HEK293 (cell line): ENCODE results near the gene CNBP.
"Not testable (repeated sequence)": the region's sequence is repeated elsewhere in the genome, so short reads cannot be mapped to it uniquely, and the experiment has no call there.

Source experiments
- CTCF ChIA-PET: fragments of 350-600 bp; formaldehyde crosslinking; extraction: SDS; loops from one replicate; lab custom pipeline; 2021; ENCODE audit warnings: antibody characterized with exemption; lab: Yijun Ruan, JAX
- POLR2A ChIA-PET: fragments of 300-600 bp; formaldehyde crosslinking; extraction: SDS; loops from one replicate; lab custom pipeline; 2020; ENCODE audit warnings: antibody characterized with exemption, inconsistent platforms; lab: Yijun Ruan, JAX
- H3K27ac ChIP-seq: fragments of 200-500 bp; sonication (Bioruptor generic); 2 replicates; pipeline ENCODE4 v1.5.1; 2014; ENCODE audit warnings: low read depth, low read length, control low read depth, inconsistent platforms; ENCODE audit errors: extremely low read depth
- H3K36me3 ChIP-seq, 2 experiments: fragments of 200-500 bp in 1 of 2; sonication (Bioruptor generic) in 1 of 2; 1 replicate in 1 of 2; 2 replicates in 1 of 2; pipeline ENCODE4 v1.5.1; 2014 to 2017; ENCODE audit warnings: inconsistent platforms in 2 of 2, low read length in 2 of 2; ENCODE audit not compliant: control insufficient read depth in 2 of 2, insufficient read depth in 1 of 2
- H3K4me1 ChIP-seq: fragments of 200-500 bp; sonication (Bioruptor generic); 2 replicates; pipeline ENCODE4 v1.5.1; 2014; ENCODE audit warnings: mild to moderate bottlenecking, low read length, inconsistent platforms; ENCODE audit not compliant: control insufficient read depth, insufficient read depth
- H3K4me3 ChIP-seq: 2 replicates; pipeline ENCODE4 v1.5.1; 2011; ENCODE audit warnings: low read depth, mild to moderate bottlenecking, control low read depth, low read length, moderate library complexity
- H3K9me3 ChIP-seq: fragments of 200-500 bp; sonication (Bioruptor generic); 2 replicates; pipeline ENCODE4 v1.5.1; 2014; ENCODE audit warnings: low read depth, low read length, inconsistent platforms; ENCODE audit not compliant: control insufficient read depth, insufficient read depth
- REPIN1 ChIP-seq: fragments of 450-650 bp; formaldehyde crosslinking; IDR thresholded peaks from 2 replicates; pipeline ENCODE4 v1.5.1; 2017; ENCODE audit warnings: missing biosample characterization, missing genetic modification characterization, low read depth
- YY1 ChIP-seq: fragments of 450-650 bp; formaldehyde crosslinking; IDR thresholded peaks from 2 replicates; pipeline ENCODE4 v1.5.1; 2018; ENCODE audit warnings: missing biosample characterization, missing genetic modification characterization
- ZFP69B ChIP-seq: fragments of 450-650 bp; formaldehyde crosslinking; IDR thresholded peaks from 2 replicates; pipeline ENCODE4 v1.5.1; 2016; ENCODE audit warnings: missing biosample characterization, missing genetic modification characterization
- ZNF174 ChIP-seq: fragments of 450-650 bp; formaldehyde crosslinking; IDR thresholded peaks from 2 replicates; pipeline ENCODE4 v1.5.0; 2017; ENCODE audit warnings: missing biosample characterization, mild to moderate bottlenecking, missing genetic modification characterization
- ZNF202 ChIP-seq: fragments of 450-650 bp; formaldehyde crosslinking; IDR thresholded peaks from 2 replicates; pipeline ENCODE4 v1.5.1; 2016; ENCODE audit warnings: missing biosample characterization, missing genetic modification characterization, borderline replicate concordance
- ZNF514 ChIP-seq: fragments of 450-650 bp; formaldehyde crosslinking; IDR thresholded peaks from 2 replicates; pipeline ENCODE4 v1.5.1; 2016; ENCODE audit warnings: missing biosample characterization, missing genetic modification characterization
- ZNF548 ChIP-seq: fragments of 450-650 bp; formaldehyde crosslinking; IDR thresholded peaks from 2 replicates; pipeline ENCODE4 v1.5.1; 2016; ENCODE audit warnings: missing biosample characterization, missing genetic modification characterization
- ZNF585B ChIP-seq: fragments of 450-650 bp; formaldehyde crosslinking; IDR thresholded peaks from 2 replicates; pipeline ENCODE4 v1.5.1; 2016; ENCODE audit warnings: missing biosample characterization, missing genetic modification characterization
- ZNF624 ChIP-seq: fragments of 450-650 bp; formaldehyde crosslinking; IDR thresholded peaks from 2 replicates; pipeline ENCODE4 v1.5.1; 2017; ENCODE audit warnings: missing biosample characterization, missing genetic modification characterization
- ZNF664 ChIP-seq: fragments of 450-650 bp; formaldehyde crosslinking; IDR thresholded peaks from 2 replicates; pipeline ENCODE4 v1.5.1; 2016; ENCODE audit warnings: missing biosample characterization, missing genetic modification characterization
- ZNF776 ChIP-seq: fragments of 450-650 bp; formaldehyde crosslinking; IDR thresholded peaks from 2 replicates; pipeline ENCODE4 v1.5.0; 2017; ENCODE audit warnings: missing biosample characterization, missing genetic modification characterization, borderline replicate concordance
- ZNF792 ChIP-seq: fragments of 450-650 bp; formaldehyde crosslinking; IDR thresholded peaks from 2 replicates; pipeline ENCODE4 v1.5.1; 2016; ENCODE audit warnings: missing biosample characterization, missing genetic modification characterization
- TF ChIP-seq, protein P1 (sequence below): fragments of 450-650 bp; formaldehyde crosslinking; IDR thresholded peaks from 2 replicates; pipeline ENCODE4 v1.5.1; 2016; ENCODE audit warnings: missing biosample characterization, missing genetic modification characterization
- TF ChIP-seq, protein P2 (sequence below): fragments of 450-650 bp; formaldehyde crosslinking; IDR thresholded peaks from 2 replicates; pipeline ENCODE4 v1.5.1; 2016; ENCODE audit warnings: missing biosample characterization, missing genetic modification characterization, borderline replicate concordance
- TF ChIP-seq, protein P3 (sequence below): fragments of 450-650 bp; formaldehyde crosslinking; IDR thresholded peaks from 2 replicates; pipeline ENCODE4 v1.5.1; 2016; ENCODE audit warnings: missing biosample characterization, missing genetic modification characterization
- TF ChIP-seq, protein P4 (sequence below): fragments of 450-650 bp; formaldehyde crosslinking; IDR thresholded peaks from 2 replicates; pipeline ENCODE4 v1.5.1; 2017; ENCODE audit warnings: missing biosample characterization, mild to moderate bottlenecking, missing genetic modification characterization, moderate library complexity
- TF ChIP-seq, protein P5 (sequence below): fragments of 450-650 bp; formaldehyde crosslinking; IDR thresholded peaks from 2 replicates; pipeline ENCODE4 v1.5.1; 2016; ENCODE audit warnings: missing biosample characterization, missing genetic modification characterization
- TF ChIP-seq, protein P6 (sequence below): fragments of 450-650 bp; formaldehyde crosslinking; IDR thresholded peaks from 2 replicates; pipeline ENCODE4 v1.5.1; 2016; ENCODE audit warnings: missing biosample characterization, missing genetic modification characterization

The CNBP gene

DNA sequence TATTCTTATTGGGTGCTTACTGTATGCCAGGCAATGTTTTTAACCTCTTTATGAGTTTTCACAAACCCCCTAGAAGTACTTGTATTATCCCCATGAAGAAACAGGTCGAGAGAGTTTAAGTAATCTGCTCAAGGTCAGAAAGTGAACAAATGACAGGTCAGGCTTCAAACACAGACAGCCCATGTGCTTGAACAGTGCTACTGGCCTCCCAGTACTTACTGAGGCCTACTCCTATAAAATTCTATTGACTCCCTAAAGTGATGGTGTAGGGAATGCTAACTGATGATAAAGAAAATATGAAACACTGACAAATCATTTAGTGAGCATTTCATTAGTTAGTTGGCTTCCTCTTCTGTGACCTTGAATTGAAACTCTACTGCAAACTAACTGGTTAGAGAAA is 4.2 kb upstream of the CNBP start:
- CTCF ChIA-PET = no interaction called here
- POLR2A ChIA-PET = interaction anchor here (0.7 kb wide), 1 partner anchor 1516 kb away, joined by 6 read pairs; no protein-coding TSS in a partner anchor

DNA sequence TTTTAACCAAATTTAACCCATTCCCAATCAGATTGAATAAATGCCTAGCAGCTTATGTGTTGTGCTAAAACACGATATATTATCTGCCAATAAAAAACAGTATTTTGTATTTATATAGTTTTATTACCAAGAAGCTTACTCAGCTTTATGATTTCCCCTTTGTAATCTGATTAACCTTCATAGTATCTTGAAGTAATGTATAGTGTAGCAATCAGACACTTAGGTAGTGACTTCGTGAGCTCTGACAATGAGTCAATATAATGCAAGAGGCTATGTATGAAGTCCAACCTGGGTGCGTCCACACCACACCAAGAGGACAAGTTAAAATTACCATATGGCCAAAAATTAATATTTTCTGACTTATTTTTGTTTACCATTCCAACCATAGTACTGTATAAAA is 2.1 kb upstream of the CNBP start:
- POLR2A ChIA-PET = interaction anchor here (0.8 to 1.1 kb wide), 3 partner anchors 24 to 65 kb away, joined by 4 to 5 read pairs (median 4); partner anchors contain the start of genes COPG1 and RAB43
- TF ChIP-seq ZNF514 (tag by site-specific recombination) (no peak), YY1 (tag by site-specific recombination) (no peak)
- CTCF ChIA-PET = interaction anchor here (0.7 to 1.1 kb wide), 4 partner anchors 10 to 134 kb away, joined by 3 to 6 read pairs (median 3); no protein-coding TSS in a partner anchor
- H3K9me3 ChIP-seq = no peaks in the 10 kb centered on the region
- H3K27ac ChIP-seq = no peak overlapping the region
- no peak overlapping the region for H3K4me3 ChIP-seq
- no peaks in the 10 kb centered on the region for H3K4me1 ChIP-seq
- peaks cover 0 to 5% of the 10 kb centered on the region in 2 experiments; a peak in 1 of 3 replicates for H3K36me3 ChIP-seq

More for the DNA sequence above, 4.2 kb upstream of the CNBP start:
- TF ChIP-seq, protein P1, sequence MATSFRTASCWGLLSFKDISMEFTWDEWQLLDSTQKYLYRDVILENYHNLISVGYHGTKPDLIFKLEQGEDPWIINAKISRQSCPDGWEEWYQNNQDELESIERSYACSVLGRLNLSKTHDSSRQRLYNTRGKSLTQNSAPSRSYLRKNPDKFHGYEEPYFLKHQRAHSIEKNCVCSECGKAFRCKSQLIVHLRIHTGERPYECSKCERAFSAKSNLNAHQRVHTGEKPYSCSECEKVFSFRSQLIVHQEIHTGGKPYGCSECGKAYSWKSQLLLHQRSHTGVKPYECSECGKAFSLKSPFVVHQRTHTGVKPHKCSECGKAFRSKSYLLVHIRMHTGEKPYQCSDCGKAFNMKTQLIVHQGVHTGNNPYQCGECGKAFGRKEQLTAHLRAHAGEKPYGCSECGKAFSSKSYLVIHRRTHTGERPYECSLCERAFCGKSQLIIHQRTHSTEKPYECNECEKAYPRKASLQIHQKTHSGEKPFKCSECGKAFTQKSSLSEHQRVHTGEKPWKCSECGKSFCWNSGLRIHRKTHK (tag by site-specific recombination) = no peak
- TF ChIP-seq, protein P2, sequence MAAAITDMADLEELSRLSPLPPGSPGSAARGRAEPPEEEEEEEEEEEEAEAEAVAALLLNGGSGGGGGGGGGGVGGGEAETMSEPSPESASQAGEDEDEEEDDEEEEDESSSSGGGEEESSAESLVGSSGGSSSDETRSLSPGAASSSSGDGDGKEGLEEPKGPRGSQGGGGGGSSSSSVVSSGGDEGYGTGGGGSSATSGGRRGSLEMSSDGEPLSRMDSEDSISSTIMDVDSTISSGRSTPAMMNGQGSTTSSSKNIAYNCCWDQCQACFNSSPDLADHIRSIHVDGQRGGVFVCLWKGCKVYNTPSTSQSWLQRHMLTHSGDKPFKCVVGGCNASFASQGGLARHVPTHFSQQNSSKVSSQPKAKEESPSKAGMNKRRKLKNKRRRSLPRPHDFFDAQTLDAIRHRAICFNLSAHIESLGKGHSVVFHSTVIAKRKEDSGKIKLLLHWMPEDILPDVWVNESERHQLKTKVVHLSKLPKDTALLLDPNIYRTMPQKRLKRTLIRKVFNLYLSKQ (tag by site-specific recombination) = no peak
- no peak for TF ChIP-seq ZNF548
- no peak for TF ChIP-seq ZNF776 (tag by site-specific recombination)
- no peak for TF ChIP-seq ZNF624 (tag by site-specific recombination)
- TF ChIP-seq REPIN1 (tag by site-specific recombination) = no peak
- no peak for TF ChIP-seq ZNF585B
- no peak for TF ChIP-seq ZFP69B
- TF ChIP-seq, protein P3, sequence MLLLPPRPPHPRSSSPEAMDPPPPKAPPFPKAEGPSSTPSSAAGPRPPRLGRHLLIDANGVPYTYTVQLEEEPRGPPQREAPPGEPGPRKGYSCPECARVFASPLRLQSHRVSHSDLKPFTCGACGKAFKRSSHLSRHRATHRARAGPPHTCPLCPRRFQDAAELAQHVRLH = no peak
- TF ChIP-seq, protein P4, sequence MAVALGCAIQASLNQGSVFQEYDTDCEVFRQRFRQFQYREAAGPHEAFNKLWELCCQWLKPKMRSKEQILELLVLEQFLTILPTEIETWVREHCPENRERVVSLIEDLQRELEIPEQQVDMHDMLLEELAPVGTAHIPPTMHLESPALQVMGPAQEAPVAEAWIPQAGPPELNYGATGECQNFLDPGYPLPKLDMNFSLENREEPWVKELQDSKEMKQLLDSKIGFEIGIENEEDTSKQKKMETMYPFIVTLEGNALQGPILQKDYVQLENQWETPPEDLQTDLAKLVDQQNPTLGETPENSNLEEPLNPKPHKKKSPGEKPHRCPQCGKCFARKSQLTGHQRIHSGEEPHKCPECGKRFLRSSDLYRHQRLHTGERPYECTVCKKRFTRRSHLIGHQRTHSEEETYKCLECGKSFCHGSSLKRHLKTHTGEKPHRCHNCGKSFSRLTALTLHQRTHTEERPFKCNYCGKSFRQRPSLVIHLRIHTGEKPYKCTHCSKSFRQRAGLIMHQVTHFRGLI (tag by site-specific recombination) = no peak
- no peak for TF ChIP-seq ZNF664 (tag by site-specific recombination)
- TF ChIP-seq, protein P5, sequence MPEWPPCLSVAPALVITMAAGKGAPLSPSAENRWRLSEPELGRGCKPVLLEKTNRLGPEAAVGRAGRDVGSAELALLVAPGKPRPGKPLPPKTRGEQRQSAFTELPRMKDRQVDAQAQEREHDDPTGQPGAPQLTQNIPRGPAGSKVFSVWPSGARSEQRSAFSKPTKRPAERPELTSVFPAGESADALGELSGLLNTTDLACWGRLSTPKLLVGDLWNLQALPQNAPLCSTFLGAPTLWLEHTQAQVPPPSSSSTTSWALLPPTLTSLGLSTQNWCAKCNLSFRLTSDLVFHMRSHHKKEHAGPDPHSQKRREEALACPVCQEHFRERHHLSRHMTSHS (tag by site-specific recombination) = no peak
- TF ChIP-seq ZNF792 (tag by site-specific recombination) = no peak
- no peak for TF ChIP-seq ZNF174
- no peak for TF ChIP-seq ZNF202
- TF ChIP-seq, protein P6, sequence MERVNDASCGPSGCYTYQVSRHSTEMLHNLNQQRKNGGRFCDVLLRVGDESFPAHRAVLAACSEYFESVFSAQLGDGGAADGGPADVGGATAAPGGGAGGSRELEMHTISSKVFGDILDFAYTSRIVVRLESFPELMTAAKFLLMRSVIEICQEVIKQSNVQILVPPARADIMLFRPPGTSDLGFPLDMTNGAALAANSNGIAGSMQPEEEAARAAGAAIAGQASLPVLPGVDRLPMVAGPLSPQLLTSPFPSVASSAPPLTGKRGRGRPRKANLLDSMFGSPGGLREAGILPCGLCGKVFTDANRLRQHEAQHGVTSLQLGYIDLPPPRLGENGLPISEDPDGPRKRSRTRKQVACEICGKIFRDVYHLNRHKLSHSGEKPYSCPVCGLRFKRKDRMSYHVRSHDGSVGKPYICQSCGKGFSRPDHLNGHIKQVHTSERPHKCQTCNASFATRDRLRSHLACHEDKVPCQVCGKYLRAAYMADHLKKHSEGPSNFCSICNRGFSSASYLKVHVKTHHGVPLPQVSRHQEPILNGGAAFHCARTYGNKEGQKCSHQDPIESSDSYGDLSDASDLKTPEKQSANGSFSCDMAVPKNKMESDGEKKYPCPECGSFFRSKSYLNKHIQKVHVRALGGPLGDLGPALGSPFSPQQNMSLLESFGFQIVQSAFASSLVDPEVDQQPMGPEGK (tag by site-specific recombination) = no peak
- TF ChIP-seq, all 188 proteins: peak for 0
- H3K27ac ChIP-seq = no peak overlapping the region
- H3K4me1 ChIP-seq = no peaks in the 10 kb centered on the region
- H3K4me3 ChIP-seq = no peak overlapping the region
- no peaks in the 10 kb centered on the region for H3K9me3 ChIP-seq
- H3K36me3 ChIP-seq = no peaks in the 10 kb centered on the region

DNA sequence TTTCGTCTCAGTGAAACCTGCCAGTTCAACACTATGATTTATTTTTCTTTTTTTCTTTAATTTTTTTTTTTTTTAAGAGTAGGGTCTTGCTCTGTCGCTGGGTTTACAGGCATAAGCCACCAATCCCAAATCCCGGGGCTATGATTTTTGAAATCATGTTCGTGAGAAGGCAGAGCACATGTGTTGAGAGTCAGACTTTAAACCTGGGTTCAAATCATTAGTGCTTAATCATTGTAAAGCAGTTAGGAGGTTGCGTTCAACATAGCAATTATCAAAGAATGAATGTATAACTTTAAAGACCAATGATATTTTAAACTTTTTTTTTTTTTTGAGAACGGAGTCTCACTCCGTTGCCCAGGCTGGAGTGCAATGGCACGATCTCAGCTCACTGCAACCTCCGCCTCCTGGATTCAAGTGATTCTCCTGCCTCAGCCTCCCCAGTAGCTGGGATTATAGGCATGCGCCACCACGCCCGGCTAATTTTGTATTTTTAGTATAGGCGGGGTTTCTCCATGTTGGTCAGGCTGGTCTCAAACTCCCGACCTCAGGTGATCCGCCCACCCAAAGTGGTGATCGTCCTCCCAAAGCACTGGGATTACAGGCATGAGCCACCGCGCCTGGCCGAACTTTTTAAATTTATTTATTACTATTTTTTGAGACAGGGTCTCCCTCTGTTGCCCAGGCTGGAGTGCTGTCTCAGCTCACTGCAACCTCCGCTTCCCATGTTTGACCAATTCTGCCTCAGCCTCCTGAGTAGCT is 1.3 kb upstream of the CNBP start:
- H3K9me3 ChIP-seq, H3K27ac ChIP-seq, H3K4me1 ChIP-seq: not testable (repeated sequence)
- ChIA-PET POLR2A (interaction anchor here (0.6 to 1.0 kb wide), 2 partner anchors 64 to 133 kb away, joined by 3 to 4 read pairs; partner anchors contain the start of gene COPG1), CTCF (interaction anchor here (1.0 kb wide), 1 partner anchor 23 kb away, joined by 6 read pairs; no protein-coding TSS in a partner anchor)
- Histone ChIP-seq H3K4me3 (peak overlapping the region; percentile 99), H3K36me3 (peaks cover 0 to 12% of the 10 kb centered on the region in 2 experiments; a peak in 2 of 3 replicates)
